Measurements from ENCODE around the gene PHLDB2.

PHLDB2 gene

GRCh38 chr3:111929484-111929883 lies 70.4 kb downstream of the PHLDB2 start:
- no peak for DNase-seq

- no peak for DNase-seq
Measured at GRCh38 chr3:111932946-111933345, 73.9 kb downstream of the PHLDB2 start.

GRCh38 chr3:111936191-111936841 lies 77.3 kb downstream of the PHLDB2 start:
- no peak for DNase-seq

- no peak for DNase-seq
Measured at GRCh38 chr3:111936967-111937366, 77.9 kb downstream of the PHLDB2 start.

GRCh38 chr3:111937871-111938270 lies 78.8 kb downstream of the PHLDB2 start:
- DNase-seq: no peak

- DNase-seq: no peak
Measured at GRCh38 chr3:111939873-111940272, 80.8 kb downstream of the PHLDB2 start.

- no peak for DNase-seq
Measured at GRCh38 chr3:111943533-111943932, 84.5 kb downstream of the PHLDB2 start.

GRCh38 chr3:111944372-111944771 lies 85.3 kb downstream of the PHLDB2 start:
- DNase-seq: no peak

GRCh38 chr3:111947231-111947630 lies 88.2 kb downstream of the PHLDB2 start:
- DNase-seq: no peak

GRCh38 chr3:111948786-111949185 lies 89.7 kb downstream of the PHLDB2 start:
- DNase-seq: no peak

GRCh38 chr3:111949712-111950111 lies 90.6 kb downstream of the PHLDB2 start:
- no peak for DNase-seq

GRCh38 chr3:111951032-111951431 lies 92.0 kb downstream of the PHLDB2 start:
- no peak for DNase-seq

- no peak for DNase-seq
Measured at GRCh38 chr3:111952086-111952485, 93.0 kb downstream of the PHLDB2 start.

- DNase-seq: no peak
Measured at GRCh38 chr3:111952866-111953450, 93.9 kb downstream of the PHLDB2 start.

- no peak for DNase-seq
Measured at GRCh38 chr3:111954228-111954990, 95.3 kb downstream of the PHLDB2 start.

- no peak for DNase-seq
Measured at GRCh38 chr3:111955876-111956275, 96.8 kb downstream of the PHLDB2 start.

GRCh38 chr3:111956449-111956848 lies 97.4 kb downstream of the PHLDB2 start:
- no peak for DNase-seq

GRCh38 chr3:111956995-111957734 lies 98.1 kb downstream of the PHLDB2 start:
- no peak for DNase-seq

GRCh38 chr3:111961461-111962164 lies 102.5 kb downstream of the PHLDB2 start:
- no peak for DNase-seq

- no peak for DNase-seq
Measured at GRCh38 chr3:111963424-111963823, 104.4 kb downstream of the PHLDB2 start.

- DNase-seq: no peak
Measured at GRCh38 chr3:111965484-111965883, 106.4 kb downstream of the PHLDB2 start.

GRCh38 chr3:111967068-111967467 lies 108.0 kb downstream of the PHLDB2 start:
- no peak for DNase-seq

Data from stimulated activated CD4-positive, alpha-beta T cell treated with anti-CD3 and anti-CD28 coated beads, Interleukin-4, amount 100 ng/mL, for 1 hour (primary cell).